Tibial nerve (tissue), 3 donors: ENCODE results near the gene MRGPRE.

Experiments
- CTCF ChIP-seq, 5 experiments: fragments of 200-600 bp in 3 of 5; fragments of 450-650 bp in 2 of 5; sonication (generic) in 3 of 5; IDR thresholded peaks; one replicate each; pipeline ENCODE4 v1.5.1; 2016 to 2019; ENCODE audit warnings: antibody characterized with exemption in 5 of 5, mild to moderate bottlenecking in 3 of 5, moderate library complexity in 2 of 5
- POLR2A ChIP-seq, 2 donors: fragments of 450-650 bp; IDR thresholded peaks; one replicate each; pipeline ENCODE4 v1.6.1; 2017; ENCODE audit warnings: antibody characterized with exemption in 2 of 2, mild to moderate bottlenecking in 2 of 2, moderate library complexity in 2 of 2

DNA sequence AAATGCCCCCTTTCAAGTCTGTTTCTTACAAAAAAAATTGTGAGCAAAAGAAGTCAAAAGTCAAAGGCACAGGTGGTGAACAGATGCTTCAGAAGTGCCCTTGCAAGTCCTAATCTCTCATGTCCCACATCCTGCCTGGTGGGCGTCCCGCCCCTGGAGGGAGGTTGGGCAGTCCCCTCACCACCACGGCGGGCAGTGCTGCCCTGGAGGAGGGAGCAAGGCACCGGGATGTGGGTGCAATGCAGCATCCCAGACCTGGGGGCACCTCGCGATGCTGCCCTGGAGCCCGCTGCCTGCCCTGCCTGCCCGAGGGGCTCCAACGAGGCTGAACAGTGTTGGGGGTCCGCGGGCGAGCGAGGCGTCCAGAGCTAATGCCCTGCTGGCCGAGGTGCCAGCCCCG is 29.5 kb downstream of the MRGPRE start:
- TF ChIP-seq CTCF (IDR thresholded peaks at IDR 0.05) (no peak), POLR2A (IDR thresholded peaks at IDR 0.05) (no peak)
